ENCODE data around the gene RFTN1. TPM values are rescaled to one million over a fixed set of nuclear protein-coding genes. Genes with fewer than 3 reads are reported as not detected.

RFTN1 gene
- total and polyA plus RNA-seq, 9 donors, result 25.2 to 63.1 (median 46.4) TPM

- DNase-seq, result no peak
- no peaks in the 10 kb centered on the region for H3K9me3 ChIP-seq
- no peak overlapping the region for H3K4me3 ChIP-seq
- no peak overlapping the region for H3K27ac ChIP-seq
- 92 to 96% (median 95%) methylated on average over 2 of the region's 2 CpGs for WGBS, 3 donors
- no peaks in the 10 kb centered on the region for H3K4me1 ChIP-seq (ENCODE audit: insufficient read depth)
- intact Hi-C loops (cut with DNase I), result no loop called here
- no peaks in the 10 kb centered on the region for H3K36me3 ChIP-seq
- no peak for TF ChIP-seq EP300 (IDR thresholded peaks at IDR 0.05)
- no peak for TF ChIP-seq CTCF (IDR thresholded peaks at IDR 0.05)
- TF ChIP-seq POLR2A (IDR thresholded peaks at IDR 0.05), result no peak
- no peaks in the 10 kb centered on the region for H3K27me3 ChIP-seq
These were observed 239.6 kb downstream of the RFTN1 start for GRCh38 chr3:16273867-16274266.

GRCh38 chr3:16272588-16272987 is 240.9 kb downstream of the RFTN1 start:
- H3K36me3 ChIP-seq, result no peaks in the 10 kb centered on the region
- H3K9me3 ChIP-seq, result no peaks in the 10 kb centered on the region
- no peak overlapping the region for H3K27ac ChIP-seq
- intact Hi-C loops (cut with DNase I), result no loop called here
- DNase-seq, result no peak
- H3K4me3 ChIP-seq, result no peak overlapping the region
- 34 to 58% (median 40%) methylated on average over 1 of the region's 1 CpG for WGBS, 3 donors
- TF ChIP-seq POLR2A (IDR thresholded peaks at IDR 0.05) (no peak), EP300 (IDR thresholded peaks at IDR 0.05) (no peak), CTCF (IDR thresholded peaks at IDR 0.05) (no peak)
- H3K4me1 ChIP-seq (ENCODE audit: insufficient read depth), result peaks cover 2% of the 10 kb centered on the region
- no peaks in the 10 kb centered on the region for H3K27me3 ChIP-seq

- 95 to 97% (median 96%) methylated on average over 10 of the region's 10 CpGs for WGBS, 3 donors
- H3K4me1 ChIP-seq (ENCODE audit: insufficient read depth), result peaks cover 2% of the 10 kb centered on the region
- no peaks in the 10 kb centered on the region for H3K27me3 ChIP-seq
- no peak overlapping the region for H3K27ac ChIP-seq
- intact Hi-C loops (cut with DNase I), result no loop called here
- H3K9me3 ChIP-seq, result no peaks in the 10 kb centered on the region
- no peak overlapping the region for H3K4me3 ChIP-seq
- DNase-seq, result no peak
- H3K36me3 ChIP-seq, result no peaks in the 10 kb centered on the region
- no peak for TF ChIP-seq CTCF (IDR thresholded peaks at IDR 0.05)
These were observed 242.6 kb downstream of the RFTN1 start for GRCh38 chr3:16270855-16271254.

- intact Hi-C loops (cut with DNase I), result loop anchor here in 2 of 4 donors (5.0 kb wide), 2 partner anchors 251 to 1476 kb away; partner anchors contain the start of gene TBC1D5 (in 1 of the 2)
- H3K4me1 ChIP-seq (ENCODE audit: insufficient read depth), result peaks cover 3% of the 10 kb centered on the region
- TF ChIP-seq EP300 (IDR thresholded peaks at IDR 0.05) (no peak), CTCF (IDR thresholded peaks at IDR 0.05) (no peak), POLR2A (IDR thresholded peaks at IDR 0.05) (no peak)
- H3K9me3 ChIP-seq, result no peaks in the 10 kb centered on the region
- H3K27ac ChIP-seq, result no peak overlapping the region
- H3K36me3 ChIP-seq, result no peaks in the 10 kb centered on the region
- no peak for DNase-seq
- H3K4me3 ChIP-seq, result no peak overlapping the region
- H3K27me3 ChIP-seq, result no peaks in the 10 kb centered on the region
- 85 to 91% (median 85%) methylated on average over 3 of the region's 3 CpGs for WGBS, 3 donors
These were observed 246.8 kb downstream of the RFTN1 start for GRCh38 chr3:16266714-16267113.

Other genes starting within 250 kb of the RFTN1 start
- gene DPH3, start 248.8 kb downstream of the RFTN1 start, total RNA-seq, result 10 to 100 TPM; 10.8 to 28.3 (median 15.5) TPM
- gene DPH3, start 248.8 kb downstream of the RFTN1 start, polyA plus RNA-seq, result 10 to 100 TPM in 1 of 2 donors, 1 to 10 TPM in 1; 7.4 to 12.4 TPM
- gene OXNAD1, start 248.5 kb downstream of the RFTN1 start, total RNA-seq, result 10 to 100 TPM in 6 of 7 donors, 1 to 10 TPM in 1; 7.9 to 16.3 (median 12.4) TPM
- gene OXNAD1, start 248.5 kb downstream of the RFTN1 start, polyA plus RNA-seq, result 1 to 10 TPM; 4.0 to 8.9 TPM
- gene DAZL, start 91.7 kb upstream of the RFTN1 start, total RNA-seq, result not detected
- under 1 TPM in 1 of 2 donors, not detected in 1; 0.16 TPM for gene DAZL, start 91.7 kb upstream of the RFTN1 start, polyA plus RNA-seq

Data from ovary (tissue), 9 donors.